Progenitor cell of endocrine pancreas (in vitro differentiated cells): ENCODE results near the gene SAMD4A. TPM values are rescaled to one million over a fixed set of nuclear protein-coding genes. Genes with fewer than 3 reads are reported as not detected.

ENCODE experiments used
- DNase-seq: peaks from one replicate; pipeline ENCODE4 v3.0.0; 2021; ENCODE audit warnings: low spot score; ENCODE audit not compliant: unreplicated experiment
- H3K27ac Mint-ChIP-seq: 2 replicates; pipeline ENCODE4 v1.8.0; 2021; ENCODE audit warnings: mild to moderate bottlenecking, moderate library complexity, mixed read lengths
- H3K27me3 Mint-ChIP-seq: 2 replicates; pipeline ENCODE4 v1.8.0; 2021; ENCODE audit warnings: mixed read lengths
- H3K36me3 Mint-ChIP-seq: 2 replicates; pipeline ENCODE4 v1.8.0; 2022; ENCODE audit warnings: mixed read lengths; ENCODE audit not compliant: insufficient read depth
- H3K4me1 Mint-ChIP-seq: 2 replicates; pipeline ENCODE4 v1.8.0; 2021; ENCODE audit warnings: low read depth, mixed read lengths
- H3K4me3 Mint-ChIP-seq: 2 replicates; pipeline ENCODE4 v1.8.0; 2021; ENCODE audit warnings: low read depth, mild to moderate bottlenecking, moderate library complexity, mixed read lengths
- H3K9me3 Mint-ChIP-seq: 2 replicates; pipeline ENCODE4 v1.8.0; 2021; ENCODE audit warnings: low read depth, mixed read lengths
- CTCF ChIP-seq: fragments of 200-600 bp; sonication (generic); IDR thresholded peaks from one replicate; pipeline ENCODE4 v1.5.0; 2021; ENCODE audit warnings: antibody characterized with exemption, mild to moderate bottlenecking; ENCODE audit not compliant: unreplicated experiment
- total RNA-seq: library from RNA; stranded (reverse); gene quantifications from 2 replicates; pipeline ENCODE4 v1.2.1, GENCODE V29; 2021

The SAMD4A gene
- total RNA-seq, 1 donor from 2014 or later = 9.1 TPM

- Mint-ChIP-seq H3K9me3 (no peaks in the 10 kb centered on the region), H3K27ac (no peak overlapping the region), H3K27me3 (peaks cover 9% of the 10 kb centered on the region), H3K36me3 (no peaks in the 10 kb centered on the region), H3K4me1 (peaks cover 14% of the 10 kb centered on the region), H3K4me3 (no peak overlapping the region)
- no peak for TF ChIP-seq CTCF
- DNase-seq = no peak
These were observed 78.7 kb downstream of the SAMD4A start for GRCh38 chr14:54645639-54646038.

DNA sequence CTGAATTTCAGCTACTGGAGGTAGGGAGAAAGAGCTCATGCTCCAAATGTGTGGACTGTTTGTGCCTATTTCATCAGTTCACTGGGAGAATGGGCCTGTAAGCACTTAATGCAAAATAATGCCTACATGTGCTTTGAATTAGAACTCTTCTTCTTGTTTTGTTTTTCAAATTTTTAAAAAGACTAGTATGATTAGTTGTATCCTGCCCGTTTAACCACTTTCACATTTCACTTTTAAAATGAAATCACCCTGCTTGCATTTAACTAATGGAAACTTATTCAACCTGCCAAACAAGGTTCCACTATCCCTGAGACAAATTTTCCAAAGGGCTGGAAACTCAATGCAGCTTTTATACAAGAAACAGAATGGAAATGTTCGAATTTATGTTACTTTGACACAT, 79.7 kb downstream of the SAMD4A start:
- Mint-ChIP-seq H3K27me3 (peaks cover 6% of the 10 kb centered on the region), H3K4me1 (peaks cover 15% of the 10 kb centered on the region), H3K27ac (no peak overlapping the region), H3K9me3 (no peaks in the 10 kb centered on the region), H3K36me3 (no peaks in the 10 kb centered on the region), H3K4me3 (no peak overlapping the region)
- no peak for TF ChIP-seq CTCF
- DNase-seq = no peak

DNA sequence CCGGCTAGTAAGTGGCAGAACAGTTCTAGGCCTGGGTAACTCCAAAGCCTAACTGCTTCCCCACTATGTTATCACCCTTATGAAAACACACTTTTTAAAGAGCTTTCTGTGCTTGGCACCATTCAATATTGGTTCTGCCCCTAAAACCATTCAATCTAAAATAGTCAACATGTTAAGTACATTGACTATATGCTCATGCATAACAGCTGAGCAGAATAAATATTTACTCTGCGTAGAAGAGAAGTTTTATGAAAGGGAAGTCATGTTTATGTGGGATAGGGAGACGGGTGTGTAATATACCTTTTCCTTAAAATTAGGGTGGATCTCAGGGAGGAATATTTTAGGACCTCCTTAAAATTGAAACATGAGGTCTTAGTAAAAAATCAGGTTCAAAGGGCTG, 80.5 kb downstream of the SAMD4A start:
- DNase-seq = no peak
- Mint-ChIP-seq H3K9me3 (no peaks in the 10 kb centered on the region), H3K36me3 (no peaks in the 10 kb centered on the region), H3K27ac (no peak overlapping the region), H3K4me1 (peaks cover 20% of the 10 kb centered on the region), H3K27me3 (peaks cover 10% of the 10 kb centered on the region), H3K4me3 (no peak overlapping the region)
- TF ChIP-seq CTCF = no peak

GRCh38 chr14:54649056-54649455, 82.1 kb downstream of the SAMD4A start:
- Mint-ChIP-seq H3K4me1 (peaks cover 13% of the 10 kb centered on the region), H3K9me3 (no peaks in the 10 kb centered on the region), H3K36me3 (no peaks in the 10 kb centered on the region), H3K27ac (no peak overlapping the region), H3K27me3 (peaks cover 5% of the 10 kb centered on the region), H3K4me3 (no peak overlapping the region)
- DNase-seq = no peak
- no peak for TF ChIP-seq CTCF

- Mint-ChIP-seq H3K4me1 (peaks cover 13% of the 10 kb centered on the region), H3K9me3 (no peaks in the 10 kb centered on the region), H3K27ac (peak overlapping the region; percentile 41), H3K36me3 (no peaks in the 10 kb centered on the region), H3K27me3 (peaks cover 5% of the 10 kb centered on the region), H3K4me3 (no peak overlapping the region)
- no peak for DNase-seq
- TF ChIP-seq CTCF = no peak
These were observed 83.5 kb downstream of the SAMD4A start for GRCh38 chr14:54650331-54650958.
